ENCODE data around the gene MYOZ2.

MYOZ2 gene

GRCh38 chr4:119205690-119206089, 70.1 kb downstream of the MYOZ2 start:
- no peak for DNase-seq

GRCh38 chr4:119206178-119206577, 70.5 kb downstream of the MYOZ2 start:
- no peak for DNase-seq

- DNase-seq = no peak
Measured at GRCh38 chr4:119207051-119207450, 71.4 kb downstream of the MYOZ2 start.

- peak; percentile 6 to 66 for DNase-seq
Measured at GRCh38 chr4:119209077-119209476, 73.4 kb downstream of the MYOZ2 start.

GRCh38 chr4:119209586-119209985, 74.0 kb downstream of the MYOZ2 start:
- no peak for DNase-seq

GRCh38 chr4:119210775-119211174, 75.1 kb downstream of the MYOZ2 start:
- no peak for DNase-seq

- DNase-seq = no peak
Measured at GRCh38 chr4:119211867-119212233, 76.2 kb downstream of the MYOZ2 start.

GRCh38 chr4:119212234-119212963, 76.8 kb downstream of the MYOZ2 start, which contains the start of gene USP53:
USP53 (plus strand) TSS chr4:119212713; CDS start chr4:119239760, 27,047 bp downstream.
- peak; percentile 98 to 99 for DNase-seq

- DNase-seq = peak; percentile 52 to 55
Measured at GRCh38 chr4:119212964-119213606, 77.5 kb downstream of the MYOZ2 start.

- DNase-seq = no peak
Measured at GRCh38 chr4:119218093-119218492, 82.5 kb downstream of the MYOZ2 start.

- DNase-seq = no peak
Measured at GRCh38 chr4:119221412-119221811, 85.8 kb downstream of the MYOZ2 start.

- no peak for DNase-seq
Measured at GRCh38 chr4:119227690-119228089, 92.1 kb downstream of the MYOZ2 start.

GRCh38 chr4:119228406-119228805, 92.8 kb downstream of the MYOZ2 start:
- no peak for DNase-seq

GRCh38 chr4:119229908-119230687, 94.5 kb downstream of the MYOZ2 start:
- no peak for DNase-seq

- DNase-seq = no peak
Measured at GRCh38 chr4:119231491-119231890, 95.9 kb downstream of the MYOZ2 start.

- no peak for DNase-seq
Measured at GRCh38 chr4:119232286-119232685, 96.7 kb downstream of the MYOZ2 start.

GRCh38 chr4:119233191-119233590, 97.6 kb downstream of the MYOZ2 start:
- DNase-seq = no peak

GRCh38 chr4:119233750-119234149, 98.1 kb downstream of the MYOZ2 start:
- no peak for DNase-seq

- no peak for DNase-seq
Measured at GRCh38 chr4:119237201-119237600, 101.6 kb downstream of the MYOZ2 start.
